ENCODE measurements around the gene ACTN4. TPM values are rescaled to one million over a fixed set of nuclear protein-coding genes. Genes with fewer than 3 reads are reported as not detected.

Gene ACTN4
- total and polyA plus RNA-seq, 10 of the 15 experiments (the other 5 are each of a cell fraction or from before 2014, with no cell fraction given): 2.4 to 293 (median 72.5) TPM

DNA sequence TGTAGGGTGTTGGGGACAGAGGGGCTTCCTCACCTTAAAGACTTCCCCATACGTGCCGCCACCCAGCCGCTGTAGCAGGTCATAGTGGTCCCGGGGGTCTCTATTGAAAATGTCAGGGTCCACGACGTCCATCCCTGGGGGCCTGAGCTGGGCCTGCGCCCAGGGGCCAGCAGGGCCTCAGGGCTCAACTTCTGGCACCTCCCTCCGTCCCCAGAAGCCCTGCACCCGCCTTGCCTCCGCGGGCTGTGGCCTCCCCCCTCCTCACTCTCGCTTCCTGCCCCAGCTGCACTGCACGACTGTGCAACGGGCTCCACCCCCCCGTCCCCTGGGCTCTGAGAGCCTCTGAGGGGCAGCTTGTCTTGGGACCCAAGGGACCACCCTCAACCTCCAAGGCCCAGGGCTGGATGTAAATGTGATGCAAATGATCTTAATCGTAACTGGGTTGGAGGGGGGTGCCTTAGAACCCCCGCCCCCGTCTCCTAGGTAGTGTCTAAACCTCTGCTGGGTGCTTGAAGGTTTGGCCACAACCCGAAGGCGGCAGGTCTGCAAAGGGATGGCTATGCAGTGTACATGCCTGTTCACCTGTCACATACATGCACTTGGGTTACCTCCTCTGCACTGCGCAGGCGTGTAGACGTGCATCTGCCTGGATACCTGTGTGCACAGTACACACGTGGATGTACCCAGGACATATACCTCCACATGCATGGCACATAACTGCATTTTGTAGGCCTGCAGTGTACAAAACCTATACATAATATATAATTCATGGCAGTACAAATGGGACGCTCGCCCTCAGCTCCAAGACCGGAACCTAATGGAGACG is 29.5 kb upstream of the ACTN4 start, which contains the start of gene MAP4K1:
TSS of gene MAP4K1 (minus strand) at position 190 of the 826 bp plus-strand sequence. CDS start at position 132, 58 bp downstream.
- Histone ChIP-seq H3K27me3 (replicated peaks in 1 of 2; ENCODE audit: control insufficient read depth in 2 of 2, insufficient read depth in 2 of 2, low read length in 1 of 2) (no peaks in the 10 kb centered on the region), H3K4me2 (ENCODE audit: control insufficient read depth, insufficient read depth) (peak within 1 kb of the TSS; percentile 85), H3K4me1 (ENCODE audit: control insufficient read depth, insufficient read depth, low read length) (peaks cover 12% of the 10 kb centered on the region), H2AFZ (ENCODE audit: control insufficient read depth, low read depth, low read length) (peak within 1 kb of the TSS; percentile 71), H3K27ac (ENCODE audit: control insufficient read depth, insufficient read depth) (peak within 1 kb of the TSS; percentile 98), H3K4me3 (peak within 1 kb of the TSS; percentile 84), H3K79me2 (ENCODE audit: control insufficient read depth, insufficient read depth, low read length) (peaks cover 51% of the 10 kb centered on the region), H4K20me1 (ENCODE audit: control insufficient read depth, insufficient read depth) (no peaks in the 10 kb centered on the region), H3K36me3 (ENCODE audit: control insufficient read depth in 2 of 2, insufficient read depth in 2 of 2, low read length in 1 of 2) (peaks cover 10 to 16% of the 10 kb centered on the region in 2 experiments), H3K9ac (ENCODE audit: control insufficient read depth, insufficient read depth, low read length) (peak within 1 kb of the TSS; percentile 92), H3K9me3 (replicated peaks; ENCODE audit: control insufficient read depth, insufficient read depth, low read length) (no peaks in the 10 kb centered on the region)
- in situ Hi-C loops (cut with MboI): loop anchor here (5.0 kb wide), 1 partner anchor 56 kb away; no protein-coding TSS in a partner anchor
- ATAC-seq (peak; percentile 88), FAIRE-seq (peak; percentile 84), DNase-seq (ENCODE audit: low read depth, low spot score) (peak; percentile 88)
- POLR2A ChIA-PET: interaction anchor here (0.5 to 6.2 kb wide), 24 partner anchors 12 to 826 kb away, joined by 3 to 135 read pairs (median 4); partner anchors contain the start of genes ACTN4, ECH1, FAM98C and MRPS12
- CTCF ChIA-PET: interaction anchor here (0.5 to 6.5 kb wide), 15 partner anchors 11 to 312 kb away, joined by 3 to 74 read pairs (median 6); partner anchors contain the start of genes ACTN4, FAM98C, MRPS12 and RINL
- SMC1A ChIA-PET (ENCODE audit: uncharacterized antibody, unreplicated experiment): interaction anchor here (0.8 to 7.0 kb wide), 19 partner anchors 9 to 313 kb away, joined by 3 to 85 read pairs (median 6); partner anchors contain the start of genes ACTN4, FAM98C, MRPS12 and SARS2
- RAD21 ChIA-PET (ENCODE audit: unreplicated experiment): interaction anchor here (0.6 to 5.6 kb wide), 20 partner anchors 11 to 1324 kb away, joined by 3 to 135 read pairs (median 6); partner anchors contain the start of genes ACTN4, ECH1, FAM98C and MRPS12
- intact Hi-C loops (cut with micrococcal nuclease; ENCODE audit: unreplicated experiment): loop anchor here (1.0 to 2.0 kb wide), 2 partner anchors 61 to 73 kb away; no protein-coding TSS in a partner anchor
- no TSS peak for BruUV-seq (replicated peaks)
- 3% methylated on average over 25 of the region's 28 CpGs for WGBS (ENCODE audit: insufficient coverage, insufficient replicate concordance, low lambda C conversion rate, missing lambda C conversion rate)
- TF ChIP-seq TARDBP (IDR thresholded peaks at IDR 0.05; ENCODE audit: borderline replicate concordance) (peak; percentile 84; the same call in 1 of the 2 replicates), PKNOX1 (IDR thresholded peaks at IDR 0.05) (peak; percentile 81), SP1 (IDR thresholded peaks at IDR 0.05; ENCODE audit: low read depth, low read length) (peak; percentile 64), PAX5 (IDR thresholded peaks at IDR 0.05; ENCODE audit: borderline replicate concordance, low read depth, low read length) (peak; percentile 74; the same call in 1 of the 2 replicates), MTA3 (IDR thresholded peaks at IDR 0.05; ENCODE audit: borderline replicate concordance, low read length) (no peak), CHD2 (IDR thresholded peaks at IDR 0.05; ENCODE audit: borderline replicate concordance, low read depth, low read length) (peak; percentile 86), NFYB (IDR thresholded peaks at IDR 0.05; ENCODE audit: insufficient read depth, low read depth, low read length) (no peak), ZSCAN29 (IDR thresholded peaks at IDR 0.05) (no peak), SMARCA5 (IDR thresholded peaks at IDR 0.05) (0 out of 2 replicates have a peak, but pooled peaks have one; percentile 17), MTA2 (IDR thresholded peaks at IDR 0.05; ENCODE audit: low read depth) (peak; percentile 23; the same call in 1 of the 2 replicates), NBN (IDR thresholded peaks at IDR 0.05) (peak; percentile 60; the same call in 1 of the 2 replicates), ETV6 (conservative IDR thresholded peaks at IDR 0.05 in 1 of 2, IDR thresholded peaks at IDR 0.05 in 1 of 2; ENCODE audit: borderline replicate concordance in 1 of 2, low read depth in 1 of 2) (peak in 1 of 2 experiments; percentile 24; a peak in 1 of 4 replicates)
- TF ChIP-seq, protein P1, sequence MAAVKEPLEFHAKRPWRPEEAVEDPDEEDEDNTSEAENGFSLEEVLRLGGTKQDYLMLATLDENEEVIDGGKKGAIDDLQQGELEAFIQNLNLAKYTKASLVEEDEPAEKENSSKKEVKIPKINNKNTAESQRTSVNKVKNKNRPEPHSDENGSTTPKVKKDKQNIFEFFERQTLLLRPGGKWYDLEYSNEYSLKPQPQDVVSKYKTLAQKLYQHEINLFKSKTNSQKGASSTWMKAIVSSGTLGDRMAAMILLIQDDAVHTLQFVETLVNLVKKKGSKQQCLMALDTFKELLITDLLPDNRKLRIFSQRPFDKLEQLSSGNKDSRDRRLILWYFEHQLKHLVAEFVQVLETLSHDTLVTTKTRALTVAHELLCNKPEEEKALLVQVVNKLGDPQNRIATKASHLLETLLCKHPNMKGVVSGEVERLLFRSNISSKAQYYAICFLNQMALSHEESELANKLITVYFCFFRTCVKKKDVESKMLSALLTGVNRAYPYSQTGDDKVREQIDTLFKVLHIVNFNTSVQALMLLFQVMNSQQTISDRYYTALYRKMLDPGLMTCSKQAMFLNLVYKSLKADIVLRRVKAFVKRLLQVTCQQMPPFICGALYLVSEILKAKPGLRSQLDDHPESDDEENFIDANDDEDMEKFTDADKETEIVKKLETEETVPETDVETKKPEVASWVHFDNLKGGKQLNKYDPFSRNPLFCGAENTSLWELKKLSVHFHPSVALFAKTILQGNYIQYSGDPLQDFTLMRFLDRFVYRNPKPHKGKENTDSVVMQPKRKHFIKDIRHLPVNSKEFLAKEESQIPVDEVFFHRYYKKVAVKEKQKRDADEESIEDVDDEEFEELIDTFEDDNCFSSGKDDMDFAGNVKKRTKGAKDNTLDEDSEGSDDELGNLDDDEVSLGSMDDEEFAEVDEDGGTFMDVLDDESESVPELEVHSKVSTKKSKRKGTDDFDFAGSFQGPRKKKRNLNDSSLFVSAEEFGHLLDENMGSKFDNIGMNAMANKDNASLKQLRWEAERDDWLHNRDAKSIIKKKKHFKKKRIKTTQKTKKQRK (IDR thresholded peaks at IDR 0.05; ENCODE audit: low read depth, low read length): no peak
- TF ChIP-seq, protein P2, sequence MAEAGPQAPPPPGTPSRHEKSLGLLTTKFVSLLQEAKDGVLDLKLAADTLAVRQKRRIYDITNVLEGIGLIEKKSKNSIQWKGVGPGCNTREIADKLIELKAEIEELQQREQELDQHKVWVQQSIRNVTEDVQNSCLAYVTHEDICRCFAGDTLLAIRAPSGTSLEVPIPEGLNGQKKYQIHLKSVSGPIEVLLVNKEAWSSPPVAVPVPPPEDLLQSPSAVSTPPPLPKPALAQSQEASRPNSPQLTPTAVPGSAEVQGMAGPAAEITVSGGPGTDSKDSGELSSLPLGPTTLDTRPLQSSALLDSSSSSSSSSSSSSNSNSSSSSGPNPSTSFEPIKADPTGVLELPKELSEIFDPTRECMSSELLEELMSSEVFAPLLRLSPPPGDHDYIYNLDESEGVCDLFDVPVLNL (IDR thresholded peaks at IDR 0.05; ENCODE audit: low read depth, low read length): no peak

Data from GM12878 (cell line).